ENCODE results near the gene TRABD.

GRCh38 chr22:50160947-50161346 is 24.8 kb upstream of the TRABD start:
- TF ChIP-seq CTCF (IDR thresholded peaks at IDR 0.05; ENCODE audit: low read length) (no peak), EZH2 (IDR thresholded peaks at IDR 0.05; ENCODE audit: borderline replicate concordance, low read length) (no peak)
